GM21825 (cell line): ENCODE data around the gene MYOZ2.

ENCODE experiments used
- ATAC-seq: cut with Tn5 transposase; IDR thresholded peaks from one replicate; pipeline ENCODE4 v1.9.1; 2021; ENCODE audit warnings: mild to moderate bottlenecking, moderate library complexity; ENCODE audit not compliant: unreplicated experiment

Gene MYOZ2

GRCh38 chr4:119135721-119136121 is at the start of gene MYOZ2:
MYOZ2 (plus strand) TSS chr4:119135832; CDS start chr4:119136526, 694 bp downstream.
- no peak for ATAC-seq

DNA sequence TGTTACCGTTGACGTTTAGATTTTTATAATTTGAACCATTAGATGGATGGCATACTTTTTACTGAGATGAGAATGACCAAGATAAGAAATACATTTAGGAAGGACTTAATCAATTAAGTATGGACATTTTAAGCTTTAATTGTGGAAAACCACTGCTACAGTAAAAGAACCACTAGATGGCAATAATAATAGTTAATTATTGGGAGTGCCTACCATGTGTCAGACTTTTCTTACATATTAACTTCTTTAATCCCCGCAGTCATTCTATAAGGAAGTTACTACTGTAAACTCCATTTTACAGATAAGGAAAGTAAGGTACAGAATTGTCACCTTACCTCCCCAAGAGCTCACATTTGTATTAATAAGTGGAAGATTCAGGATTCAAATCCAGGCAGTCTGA is 48.5 kb upstream of the MYOZ2 start:
- ATAC-seq = no peak

- ATAC-seq = no peak
These were observed 48.0 kb upstream of the MYOZ2 start for GRCh38 chr4:119087656-119088055.

- no peak for ATAC-seq
These were observed 42.4 kb upstream of the MYOZ2 start for GRCh38 chr4:119093042-119093827.

DNA sequence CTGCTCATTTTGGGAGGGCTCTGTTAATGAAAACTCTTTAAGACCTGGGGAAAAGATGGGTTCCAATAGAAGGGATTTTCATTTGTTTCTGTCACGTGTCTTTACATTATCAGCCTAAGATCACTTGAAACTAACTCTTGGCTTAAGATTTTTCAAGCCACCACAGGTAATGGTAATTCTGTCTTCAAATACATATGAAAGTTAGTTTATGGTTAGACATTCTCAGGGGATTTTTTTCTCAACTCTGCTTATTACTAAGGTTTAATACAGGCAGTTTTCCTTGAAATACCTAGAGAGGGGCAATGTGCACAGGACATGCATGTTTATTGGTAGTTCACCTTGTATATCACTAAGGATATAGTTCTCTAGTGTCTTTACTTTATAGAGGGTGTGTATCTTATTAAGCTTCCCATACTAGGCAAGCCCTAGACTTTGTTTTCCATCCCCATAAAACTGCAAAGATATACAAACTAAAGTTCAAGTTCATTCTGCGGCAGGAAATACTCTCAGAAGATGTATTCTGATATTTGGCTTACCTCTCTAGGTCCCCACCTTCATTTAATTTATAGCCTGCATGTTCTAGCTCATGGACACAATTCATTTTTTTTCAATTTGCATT is 38.2 kb upstream of the MYOZ2 start:
- ATAC-seq = no peak

DNA sequence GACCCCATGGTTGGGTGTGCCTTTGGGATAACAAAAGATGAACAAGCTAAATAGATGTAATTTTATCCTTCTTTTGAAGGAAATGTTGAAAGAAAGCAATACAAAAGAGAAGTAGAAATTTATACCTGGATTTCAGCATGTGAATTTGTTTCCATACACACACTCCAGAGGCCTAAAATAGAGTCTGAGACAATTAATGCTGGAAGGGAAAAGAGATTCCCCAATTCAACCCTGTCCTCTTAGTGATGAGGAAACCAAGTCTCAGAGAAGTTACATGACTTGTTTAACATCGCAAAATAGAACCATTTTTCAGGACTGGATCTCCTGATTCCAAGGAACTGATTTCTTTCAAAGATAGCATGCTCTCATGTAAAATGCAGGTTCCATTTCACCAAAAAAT is 37.3 kb upstream of the MYOZ2 start:
- ATAC-seq = no peak

GRCh38 chr4:119099227-119099810 is 36.3 kb upstream of the MYOZ2 start:
- no peak for ATAC-seq

DNA sequence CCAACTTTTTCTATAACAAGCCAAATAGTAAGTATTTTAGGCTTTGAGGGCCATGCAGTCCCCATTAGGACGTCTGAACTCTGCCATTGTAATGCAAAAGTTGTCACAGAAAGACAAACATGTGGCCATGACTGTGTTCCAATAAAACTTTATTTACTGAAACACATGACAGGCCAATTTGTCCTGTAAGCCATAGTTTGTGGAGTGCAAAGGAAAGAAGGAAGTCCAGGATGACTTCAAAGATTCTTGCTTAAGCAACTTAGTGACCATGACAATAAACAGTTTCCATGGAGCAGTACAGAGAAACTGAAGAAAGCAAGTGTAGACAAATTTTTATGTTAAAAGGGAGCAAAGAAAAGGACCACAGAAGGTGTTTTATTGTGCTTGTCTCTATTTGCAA is 35.0 kb upstream of the MYOZ2 start:
- ATAC-seq = no peak

GRCh38 chr4:119103263-119103662 is 32.4 kb upstream of the MYOZ2 start:
- ATAC-seq = no peak

GRCh38 chr4:119104644-119105273 is 30.9 kb upstream of the MYOZ2 start:
- ATAC-seq = no peak

DNA sequence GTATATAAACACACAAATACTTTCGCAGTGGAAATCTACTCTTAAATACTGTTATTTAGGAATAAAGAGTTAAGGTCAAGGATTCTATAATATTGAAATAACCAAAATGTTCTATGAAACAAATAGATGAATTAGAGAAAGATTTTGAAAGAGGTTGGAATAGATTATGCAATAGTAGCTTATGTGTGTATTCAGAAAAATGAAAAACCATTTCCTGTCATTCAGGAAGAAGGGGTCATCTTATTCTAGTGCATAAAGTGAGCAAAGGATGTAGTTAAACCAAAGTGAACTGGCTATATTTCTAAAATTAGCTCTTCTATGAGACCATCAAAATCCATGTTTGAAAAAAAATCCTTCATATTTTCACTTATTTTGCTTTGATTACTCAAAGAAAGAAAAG is 30.0 kb upstream of the MYOZ2 start:
- ATAC-seq = no peak

DNA sequence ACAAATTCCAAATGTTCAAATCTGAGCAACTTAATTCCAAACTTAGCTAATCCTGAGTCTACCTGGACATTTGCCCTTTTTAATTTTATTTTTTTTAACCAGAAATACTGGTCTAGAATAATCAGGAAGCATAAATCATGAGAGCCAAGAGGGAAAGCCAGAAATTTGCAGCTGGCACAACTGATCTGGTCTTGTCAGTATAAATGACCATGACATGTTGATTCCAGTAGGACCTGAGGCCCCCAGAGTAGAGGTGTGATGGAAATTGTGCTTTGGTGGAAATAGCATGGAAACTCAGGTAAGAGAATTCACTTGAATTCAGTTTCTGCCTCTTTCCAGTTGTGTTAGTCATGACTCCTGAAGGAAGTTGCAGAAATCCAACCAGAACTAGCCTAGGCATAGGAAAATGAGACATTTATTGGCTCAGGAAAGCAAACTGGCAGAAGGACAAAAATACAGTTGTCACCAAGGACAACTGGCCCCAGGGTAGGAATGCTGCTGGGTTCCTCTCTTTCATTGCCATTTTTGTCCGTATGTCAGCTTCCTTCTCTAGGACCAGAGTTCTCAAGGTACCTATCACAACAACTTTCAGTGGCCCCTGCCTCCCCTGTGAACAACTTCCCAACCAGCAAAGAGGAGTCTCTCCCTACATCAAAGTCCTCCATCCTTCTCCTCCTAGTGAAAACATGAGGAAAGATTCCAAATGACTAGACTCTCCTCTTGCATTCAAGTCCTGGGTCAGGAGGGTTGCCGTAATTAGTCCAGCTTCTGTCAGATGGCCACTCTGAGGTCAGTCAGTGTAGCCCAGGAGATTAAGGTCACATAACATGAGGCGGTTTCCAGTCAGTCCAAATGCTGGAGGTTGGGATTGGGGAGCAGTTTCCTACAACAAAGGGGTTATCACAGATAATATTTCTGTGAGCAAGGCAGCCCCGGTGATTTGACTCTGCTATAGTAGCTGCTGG is 29.3 kb upstream of the MYOZ2 start:
- no peak for ATAC-seq

DNA sequence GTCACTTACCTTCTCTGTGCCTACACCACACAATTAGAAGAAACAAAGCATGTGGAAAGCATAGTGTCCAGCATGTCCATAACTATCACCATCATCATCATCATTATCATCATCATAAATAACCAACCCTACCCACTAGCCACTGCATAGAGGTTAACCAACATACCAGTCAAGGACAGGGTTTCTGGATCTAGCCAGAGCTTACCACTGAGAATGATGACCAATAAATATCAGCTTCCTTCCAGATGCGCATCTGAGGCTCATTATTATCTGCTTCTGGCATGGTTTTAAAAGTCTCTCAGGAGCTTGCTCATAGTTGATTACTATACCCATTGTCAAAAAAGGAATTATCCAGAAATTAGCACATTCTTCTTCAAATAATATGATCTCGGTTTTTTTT is 25.5 kb upstream of the MYOZ2 start:
- ATAC-seq = no peak

DNA sequence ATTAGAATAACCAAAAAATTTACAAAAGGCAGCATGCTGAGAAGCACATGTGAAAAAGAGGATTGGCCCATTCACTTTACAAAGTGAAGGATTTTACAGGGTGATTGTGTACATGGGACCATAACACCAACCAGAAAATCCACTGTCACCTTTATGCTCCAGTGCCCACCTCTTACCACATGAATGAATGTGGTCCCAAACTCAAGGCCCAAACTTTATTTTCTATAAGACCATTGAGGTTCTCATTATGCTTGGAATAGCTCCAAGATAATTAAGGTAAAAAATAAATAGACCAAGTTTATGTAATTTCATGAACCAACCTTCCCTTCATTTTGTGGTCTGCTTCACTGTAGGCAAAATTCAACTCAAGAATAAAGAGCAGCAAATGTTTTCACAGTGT is 24.3 kb upstream of the MYOZ2 start:
- ATAC-seq = no peak

DNA sequence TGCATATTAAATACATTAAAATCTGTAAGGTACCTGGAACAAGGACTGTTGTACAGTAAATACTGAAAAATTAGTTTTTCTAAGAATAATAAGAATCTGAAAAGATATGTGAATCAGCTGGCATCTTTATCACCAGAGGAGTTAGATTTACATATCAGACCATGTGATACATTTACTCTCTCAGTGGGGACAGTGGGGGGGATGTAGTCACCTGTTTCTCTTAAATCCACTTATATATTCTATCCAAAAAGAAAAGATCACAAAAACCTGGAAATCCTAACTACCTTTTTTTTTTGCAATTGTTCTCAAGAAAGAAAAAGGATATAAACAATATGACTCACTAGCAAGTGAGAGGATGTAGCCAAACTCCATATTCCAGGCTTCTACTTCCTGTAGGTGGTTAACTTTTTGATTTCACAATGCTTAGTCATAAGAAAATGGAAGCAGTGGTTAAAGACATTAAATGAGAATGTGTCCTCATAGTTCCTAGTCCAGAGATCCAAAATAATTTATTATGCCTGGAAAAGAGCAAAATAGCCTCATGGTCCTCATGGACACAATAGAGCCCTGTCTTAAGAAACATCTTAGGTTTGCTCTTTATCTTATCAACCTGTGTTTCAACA is 22.5 kb upstream of the MYOZ2 start:
- ATAC-seq = no peak

GRCh38 chr4:119116021-119116420 is 19.6 kb upstream of the MYOZ2 start:
- no peak for ATAC-seq

GRCh38 chr4:119116925-119117900 is 18.4 kb upstream of the MYOZ2 start:
- ATAC-seq = no peak

GRCh38 chr4:119118397-119118796 is 17.2 kb upstream of the MYOZ2 start:
- ATAC-seq = no peak

DNA sequence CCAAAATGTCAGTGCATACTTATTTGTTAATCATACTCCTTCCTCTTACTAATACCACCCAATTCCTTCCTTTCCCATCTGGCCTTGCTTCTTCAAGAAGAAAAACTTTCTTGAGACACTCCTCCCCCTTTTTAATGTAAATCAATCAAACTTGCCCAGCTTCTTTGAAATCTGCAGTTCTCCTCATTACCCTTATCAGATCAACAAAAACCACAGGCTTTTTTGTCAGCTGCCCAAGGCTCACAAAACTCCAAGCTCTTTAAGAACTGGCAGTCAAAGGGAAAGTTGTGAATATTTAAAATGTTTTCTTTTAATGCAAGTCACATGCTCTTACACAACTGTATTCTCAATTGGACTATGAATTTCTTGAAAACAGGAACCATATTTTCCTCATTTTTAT is 11.3 kb upstream of the MYOZ2 start:
- no peak for ATAC-seq
